HCT116 (cell line): ENCODE data around the gene UBE3B. TPM values are rescaled to one million over a fixed set of nuclear protein-coding genes. Genes with fewer than 3 reads are reported as not detected.

Experiments
- ATAC-seq: fragments of 200-7000 bp; cut with Tn5 transposase; 2 replicates; pipeline ENCODE4 v1.9.1; 2020; ENCODE audit warnings: mild to moderate bottlenecking, moderate library complexity
- BruUV-seq: library from RNA; stranded (reverse); fragments of 400-500 nt; replicated peaks from 2 replicates; lab custom pipeline; 2021; lab: Mats Ljungman, UMichigan
- CTCF ChIA-PET: fragments of 300-600 bp; sonication (Branson Sonifier 250); formaldehyde crosslinking; loops from one replicate; lab custom pipeline; 2021; ENCODE audit warnings: antibody characterized with exemption; lab: Charles Lee
- POLR2A ChIA-PET: fragments of 300-600, 350-600 bp; sonication (Branson Sonifier 250); formaldehyde crosslinking; loops from one replicate; lab custom pipeline; 2021; ENCODE audit warnings: antibody characterized with exemption; lab: Charles Lee
- RAD21 ChIA-PET, 2 experiments: fragments of 300-600 bp; sonication (Branson Sonifier 250); formaldehyde crosslinking; loops; one replicate each; lab custom pipeline; 2023; ENCODE audit warnings: low total read pairs in 2 of 2; ENCODE audit not compliant: uncharacterized antibody in 2 of 2, unreplicated experiment in 2 of 2, low non-redundant PET in 1 of 2; lab: Charles Lee
- DNase-seq: peaks from one replicate; pipeline ENCODE4 v3.0.0-alpha.2; 2010; ENCODE audit warnings: low read depth, low spot score
- H2AFZ ChIP-seq: fragments of 200-600 bp; shearing (Covaris generic), sonication (generic); 2 replicates; pipeline ENCODE4 v1.6.1; 2017; ENCODE audit warnings: low read depth, mixed run types, mixed read lengths, antibody characterized with exemption, low read length; ENCODE audit not compliant: poor library complexity, severe bottlenecking
- H3K27ac ChIP-seq: 2 replicates; pipeline ENCODE4 v1.5.1; 2012; ENCODE audit warnings: low read depth, low read length
- H3K27me3 ChIP-seq: fragments of 200-600 bp; sonication (generic); 2 replicates; pipeline ENCODE4 v1.6.1; 2016; ENCODE audit warnings: mixed run types, low read length, mixed read lengths; ENCODE audit not compliant: insufficient read depth
- H3K36me3 ChIP-seq, 2 experiments: fragments of 200-500 bp in 1 of 2; fragments of 200-600 bp in 1 of 2; sonication (Bioruptor generic) in 1 of 2; sonication (generic) in 1 of 2; 2 replicates each; pipeline versions ENCODE4 v1.5.1 to v1.6.1; 2014 to 2016; ENCODE audit warnings: low read length in 2 of 2, inconsistent platforms in 1 of 2, mixed read lengths in 1 of 2, mixed run types in 1 of 2; ENCODE audit not compliant: insufficient read depth in 2 of 2, control insufficient read depth in 1 of 2
- H3K4me1 ChIP-seq, 2 experiments: fragments of 200-600 bp in 1 of 2; sonication (generic) in 1 of 2; 2 replicates each; pipeline versions ENCODE4 v1.5.1 to v1.6.1; 2012 to 2017; ENCODE audit warnings: low read length in 2 of 2, inconsistent platforms in 1 of 2, mild to moderate bottlenecking in 1 of 2, mixed read lengths in 1 of 2, mixed run types in 1 of 2, moderate library complexity in 1 of 2; ENCODE audit not compliant: insufficient read depth in 2 of 2, control insufficient read depth in 1 of 2
- H3K4me2 ChIP-seq: fragments of 200-600 bp; sonication (generic); 2 replicates; pipeline ENCODE4 v1.6.1; 2017; ENCODE audit warnings: mixed run types, low read length, mixed read lengths
- H3K4me3 ChIP-seq, 2 experiments: fragments of 200-600 bp in 1 of 2; sonication (generic) in 1 of 2; replicated peaks in 1 of 2; 2 replicates each; pipeline ENCODE4 v1.5.1; 2011 to 2016; ENCODE audit warnings: low read length in 2 of 2, control low read depth in 1 of 2, low read depth in 1 of 2, mild to moderate bottlenecking in 1 of 2, mixed read lengths in 1 of 2, mixed run types in 1 of 2
- H3K79me2 ChIP-seq: fragments of 200-600 bp; sonication (generic); 2 replicates; pipeline ENCODE4 v1.6.1; 2017; ENCODE audit warnings: mild to moderate bottlenecking, mixed run types, low read length, moderate library complexity, mixed read lengths; ENCODE audit not compliant: insufficient read depth
- H3K9ac ChIP-seq: fragments of 200-600 bp; sonication (generic); 2 replicates; pipeline ENCODE4 v1.6.1; 2016; ENCODE audit warnings: low read length, mixed read lengths
- H3K9me2 ChIP-seq: fragments of 200-600 bp; sonication (generic), shearing (Covaris generic); 2 replicates; pipeline ENCODE4 v1.6.1; 2017; ENCODE audit warnings: mixed run types, mild to moderate bottlenecking, moderate library complexity; ENCODE audit not compliant: insufficient read depth
- H3K9me3 ChIP-seq, 2 experiments: fragments of 200-500 bp in 1 of 2; fragments of 200-600 bp in 1 of 2; sonication (Bioruptor generic) in 1 of 2; sonication (generic) in 1 of 2; 2 replicates each; pipeline ENCODE4 v1.6.1; 2014 to 2017; ENCODE audit warnings: low read length in 2 of 2, mixed read lengths in 2 of 2, inconsistent platforms in 1 of 2, low read depth in 1 of 2, mild to moderate bottlenecking in 1 of 2, mixed run types in 1 of 2, moderate library complexity in 1 of 2; ENCODE audit not compliant: control insufficient read depth in 1 of 2, insufficient read depth in 1 of 2
- H4K20me1 ChIP-seq: fragments of 200-600 bp; sonication (generic), shearing (Covaris generic); 2 replicates; pipeline ENCODE4 v1.6.1; 2017; ENCODE audit warnings: mixed run types, mild to moderate bottlenecking, moderate library complexity; ENCODE audit not compliant: insufficient read depth
- CBX3 ChIP-seq: IDR thresholded peaks from 2 replicates; pipeline ENCODE4 v1.6.1; 2012; ENCODE audit warnings: low read depth
- EGR1 ChIP-seq: IDR thresholded peaks from 2 replicates; pipeline ENCODE4 v1.6.1; 2012; ENCODE audit warnings: low read depth
- ELF1 ChIP-seq: IDR thresholded peaks from 2 replicates; pipeline ENCODE4 v1.6.1; 2012; ENCODE audit warnings: low read depth, borderline replicate concordance
- EZH2 ChIP-seq: fragments of 200-600 bp; sonication (generic); IDR thresholded peaks from 2 replicates; pipeline ENCODE4 v1.6.1; 2017; ENCODE audit warnings: antibody characterized with exemption, mixed run types
- EZH2phosphoT487 ChIP-seq: fragments of 200-600 bp; IDR thresholded peaks from 2 replicates; pipeline ENCODE4 v1.6.1; 2018; ENCODE audit warnings: antibody characterized with exemption, borderline replicate concordance
- JUND ChIP-seq: IDR thresholded peaks from 2 replicates; pipeline ENCODE4 v1.6.1; 2012
- MAX ChIP-seq: IDR thresholded peaks from 2 replicates; pipeline ENCODE4 v1.6.1; 2012
- POLR2A ChIP-seq: IDR thresholded peaks from 2 replicates; pipeline ENCODE4 v1.7.0; 2011; ENCODE audit warnings: borderline replicate concordance; ENCODE audit not compliant: insufficient read depth, insufficient read length; ENCODE audit errors: extremely low read depth
- POLR2AphosphoS5 ChIP-seq: IDR thresholded peaks from 2 replicates; pipeline ENCODE4 v1.6.1; 2011; ENCODE audit warnings: mild to moderate bottlenecking, low read depth, low read length, moderate library complexity
- RAD21 ChIP-seq: IDR thresholded peaks from 2 replicates; pipeline ENCODE4 v1.6.1; 2012; ENCODE audit warnings: low read depth, mild to moderate bottlenecking
- SIN3A ChIP-seq: IDR thresholded peaks from 2 replicates; pipeline ENCODE4 v1.6.1; 2012; ENCODE audit warnings: low read depth
- SP1 ChIP-seq: IDR thresholded peaks from 2 replicates; pipeline ENCODE4 v1.6.1; 2012; ENCODE audit warnings: low read depth
- SRF ChIP-seq: IDR thresholded peaks from 2 replicates; pipeline ENCODE4 v1.6.1; 2012; ENCODE audit warnings: low read depth
- TCF7L2 ChIP-seq: IDR thresholded peaks from 2 replicates; pipeline ENCODE4 v1.7.0; 2011; ENCODE audit warnings: borderline replicate concordance, inconsistent platforms; ENCODE audit not compliant: insufficient read depth, insufficient read length; ENCODE audit errors: extremely low read depth
- YY1 ChIP-seq: IDR thresholded peaks from 2 replicates; pipeline ENCODE4 v1.6.1; 2011; ENCODE audit warnings: low read length, low read depth, moderate library complexity, mild to moderate bottlenecking; ENCODE audit not compliant: insufficient replicate concordance; ENCODE audit errors: extremely low read depth
- ZNF274 ChIP-seq: fragments of 200-500 bp; sonication (Bioruptor generic); IDR thresholded peaks from 2 replicates; pipeline ENCODE4 v1.6.1; 2014; ENCODE audit warnings: mild to moderate bottlenecking, low read depth, low read length, inconsistent platforms
- intact Hi-C: fragments of 100-400 bp; cut with micrococcal nuclease; formaldehyde crosslinking; loops from 2 replicates; pipeline ENCODE4 v1.10.0; 2022
- total RNA-seq: library from RNA; stranded (reverse); gene quantifications from one replicate; pipeline ENCODE4 v1.2.1, GENCODE V29; 2021; ENCODE audit not compliant: unreplicated experiment
- TF ChIP-seq, protein P1 (sequence below): IDR thresholded peaks from 2 replicates; pipeline ENCODE4 v1.6.1; 2012; ENCODE audit warnings: low read depth

UBE3B gene
- total RNA-seq, 1 experiment from 2014 or later, result 28.9 TPM

- CTCF ChIA-PET, result no interaction called here
- no peaks in the 10 kb centered on the region for H3K4me1 ChIP-seq
- no TSS peak for BruUV-seq
- H3K9me3 ChIP-seq, result no peaks in the 10 kb centered on the region
- H3K4me3 ChIP-seq, result no peak overlapping the region
- H3K9ac ChIP-seq, result no peak overlapping the region
- POLR2A ChIA-PET, result no interaction called here
- H3K27ac ChIP-seq, result no peak overlapping the region
- H3K9me2 ChIP-seq, result no peaks in the 10 kb centered on the region
- ATAC-seq, result no peak
- no peaks in the 10 kb centered on the region for H3K27me3 ChIP-seq
- intact Hi-C loops, result no loop called here
- no peaks in the 10 kb centered on the region for H3K79me2 ChIP-seq
- RAD21 ChIA-PET, result no interaction called here
- no peak overlapping the region for H2AFZ ChIP-seq
- DNase-seq, result no peak
- TF ChIP-seq POLR2A (no peak), EZH2 (no peak), MAX (no peak), JUND (no peak), EZH2phosphoT487 (no peak), SP1 (no peak), YY1 (no peak), RAD21 (no peak), SRF (no peak)
- H3K36me3 ChIP-seq, result peaks cover 6 to 23% of the 10 kb centered on the region in 2 experiments; a peak in 3 of 4 replicates
- no peaks in the 10 kb centered on the region for H4K20me1 ChIP-seq
- no peak overlapping the region for H3K4me2 ChIP-seq
Observed at GRCh38 chr12:109512608-109513007, 35.2 kb downstream of the UBE3B start.

DNA sequence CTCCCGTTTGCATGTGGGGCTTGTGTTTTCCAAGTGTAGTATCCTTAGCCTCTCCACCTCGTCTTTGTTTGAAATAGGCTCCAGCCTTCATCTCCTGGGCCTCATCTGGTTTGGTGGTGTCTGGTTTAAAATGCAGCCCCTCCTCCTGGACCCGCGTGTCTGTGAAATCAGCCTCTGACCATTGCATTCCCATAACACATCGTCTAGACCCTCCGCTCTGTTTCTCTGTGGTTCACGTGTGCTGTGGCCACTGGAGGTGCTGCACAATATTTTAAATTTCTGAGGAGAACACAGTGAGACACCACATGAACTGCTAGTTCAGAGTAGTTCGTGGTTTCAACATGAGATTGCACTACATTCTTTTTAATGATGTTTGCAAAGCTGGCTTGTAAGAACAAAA, 35.6 kb downstream of the UBE3B start:
- Histone ChIP-seq H2AFZ (no peak overlapping the region), H3K27ac (no peak overlapping the region), H3K9me2 (no peaks in the 10 kb centered on the region), H3K9me3 (no peaks in the 10 kb centered on the region), H3K79me2 (no peaks in the 10 kb centered on the region), H3K36me3 (peaks cover 9 to 21% of the 10 kb centered on the region in 2 experiments; a peak in 3 of 4 replicates), H3K4me3 (no peak overlapping the region), H3K4me1 (no peaks in the 10 kb centered on the region), H3K4me2 (no peak overlapping the region), H3K27me3 (no peaks in the 10 kb centered on the region), H4K20me1 (no peaks in the 10 kb centered on the region), H3K9ac (no peak overlapping the region)
- DNase-seq (no peak), ATAC-seq (no peak)
- ChIA-PET POLR2A (no interaction called here), CTCF (no interaction called here), RAD21 (no interaction called here)
- no TSS peak for BruUV-seq
- intact Hi-C loops, result no loop called here
- no peak for TF ChIP-seq SP1
- no peak for TF ChIP-seq YY1
- TF ChIP-seq RAD21, result no peak
- TF ChIP-seq TCF7L2, result no peak
- no peak for TF ChIP-seq POLR2A
- TF ChIP-seq ZNF274, result no peak
- TF ChIP-seq ELF1, result no peak
- no peak for TF ChIP-seq SIN3A
- TF ChIP-seq EZH2, result no peak
- TF ChIP-seq POLR2AphosphoS5, result no peak
- no peak for TF ChIP-seq EGR1
- no peak for TF ChIP-seq CBX3
- TF ChIP-seq, protein P1, sequence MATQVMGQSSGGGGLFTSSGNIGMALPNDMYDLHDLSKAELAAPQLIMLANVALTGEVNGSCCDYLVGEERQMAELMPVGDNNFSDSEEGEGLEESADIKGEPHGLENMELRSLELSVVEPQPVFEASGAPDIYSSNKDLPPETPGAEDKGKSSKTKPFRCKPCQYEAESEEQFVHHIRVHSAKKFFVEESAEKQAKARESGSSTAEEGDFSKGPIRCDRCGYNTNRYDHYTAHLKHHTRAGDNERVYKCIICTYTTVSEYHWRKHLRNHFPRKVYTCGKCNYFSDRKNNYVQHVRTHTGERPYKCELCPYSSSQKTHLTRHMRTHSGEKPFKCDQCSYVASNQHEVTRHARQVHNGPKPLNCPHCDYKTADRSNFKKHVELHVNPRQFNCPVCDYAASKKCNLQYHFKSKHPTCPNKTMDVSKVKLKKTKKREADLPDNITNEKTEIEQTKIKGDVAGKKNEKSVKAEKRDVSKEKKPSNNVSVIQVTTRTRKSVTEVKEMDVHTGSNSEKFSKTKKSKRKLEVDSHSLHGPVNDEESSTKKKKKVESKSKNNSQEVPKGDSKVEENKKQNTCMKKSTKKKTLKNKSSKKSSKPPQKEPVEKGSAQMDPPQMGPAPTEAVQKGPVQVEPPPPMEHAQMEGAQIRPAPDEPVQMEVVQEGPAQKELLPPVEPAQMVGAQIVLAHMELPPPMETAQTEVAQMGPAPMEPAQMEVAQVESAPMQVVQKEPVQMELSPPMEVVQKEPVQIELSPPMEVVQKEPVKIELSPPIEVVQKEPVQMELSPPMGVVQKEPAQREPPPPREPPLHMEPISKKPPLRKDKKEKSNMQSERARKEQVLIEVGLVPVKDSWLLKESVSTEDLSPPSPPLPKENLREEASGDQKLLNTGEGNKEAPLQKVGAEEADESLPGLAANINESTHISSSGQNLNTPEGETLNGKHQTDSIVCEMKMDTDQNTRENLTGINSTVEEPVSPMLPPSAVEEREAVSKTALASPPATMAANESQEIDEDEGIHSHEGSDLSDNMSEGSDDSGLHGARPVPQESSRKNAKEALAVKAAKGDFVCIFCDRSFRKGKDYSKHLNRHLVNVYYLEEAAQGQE, result no peak
